Ishikawa (cell line): Measurements from ENCODE around the gene TPRA1.

Experiments used
- CREB1 ChIP-seq: IDR thresholded peaks from 2 replicates; pipeline ENCODE4 v1.6.1; 2012; ENCODE audit warnings: low read depth
- MAX ChIP-seq: IDR thresholded peaks from 2 replicates; pipeline ENCODE4 v1.6.1; 2012
- RAD21 ChIP-seq: IDR thresholded peaks from 2 replicates; pipeline ENCODE4 v1.6.1; 2012; ENCODE audit warnings: low read depth
- REST ChIP-seq: IDR thresholded peaks from 2 replicates; pipeline ENCODE4 v1.6.1; 2012; ENCODE audit warnings: low read depth, mild to moderate bottlenecking
- TAF1 ChIP-seq: IDR thresholded peaks from 2 replicates; pipeline ENCODE4 v1.6.1; 2012; ENCODE audit warnings: low read depth, mild to moderate bottlenecking
- TEAD4 ChIP-seq: IDR thresholded peaks from 2 replicates; pipeline ENCODE4 v1.6.1; 2012
- USF1 ChIP-seq: IDR thresholded peaks from 2 replicates; pipeline ENCODE4 v1.6.1; 2012
- YY1 ChIP-seq: IDR thresholded peaks from 2 replicates; pipeline ENCODE4 v1.6.1; 2012; ENCODE audit warnings: low read depth

GRCh38 chr3:127524296-127524896 is 66.1 kb downstream of the TPRA1 start:
- TF ChIP-seq TAF1 = no peak
- TF ChIP-seq CREB1 = no peak
- TF ChIP-seq REST = no peak
- no peak for TF ChIP-seq YY1
- TF ChIP-seq MAX = no peak
- no peak for TF ChIP-seq TEAD4
- TF ChIP-seq RAD21 = no peak
- TF ChIP-seq USF1 = no peak
